Stimulated activated CD4-positive, alpha-beta T cell treated with anti-CD3 and anti-CD28 coated beads, Interleukin-15, amount 100 ng/mL, for 24 hours (primary cell): ENCODE data around the gene CHMP1B.
"Not testable (repeated sequence)": the region's sequence is repeated elsewhere in the genome, so short reads cannot be mapped to it uniquely, and the experiment has no call there.

Experiments used
- DNase-seq: peaks from one replicate; pipeline ENCODE4 v3.0.0-alpha.2; 2020

The CHMP1B gene

GRCh38 chr18:11872479-11873136 lies 21.4 kb downstream of the CHMP1B start:
- no peak for DNase-seq

- DNase-seq: no peak
Measured at GRCh38 chr18:11873670-11874340, 22.6 kb downstream of the CHMP1B start.

- DNase-seq: no peak
Measured at GRCh38 chr18:11874676-11875075, 23.5 kb downstream of the CHMP1B start.

- no peak for DNase-seq
Measured at GRCh38 chr18:11877497-11878135, 26.4 kb downstream of the CHMP1B start.

GRCh38 chr18:11880586-11881304 lies 29.5 kb downstream of the CHMP1B start:
- no peak for DNase-seq

GRCh38 chr18:11882636-11883035 lies 31.4 kb downstream of the CHMP1B start:
- DNase-seq: no peak

GRCh38 chr18:11883153-11883552 lies 31.9 kb downstream of the CHMP1B start:
- DNase-seq: no peak

GRCh38 chr18:11884396-11885030 lies 33.3 kb downstream of the CHMP1B start:
- DNase-seq: no peak

GRCh38 chr18:11885278-11885947 lies 34.2 kb downstream of the CHMP1B start:
- DNase-seq: no peak

GRCh38 chr18:11886577-11887110 lies 35.4 kb downstream of the CHMP1B start:
- DNase-seq: no peak

GRCh38 chr18:11887328-11888128 lies 36.3 kb downstream of the CHMP1B start:
- DNase-seq: no peak

- no peak for DNase-seq
Measured at GRCh38 chr18:11888726-11889125, 37.5 kb downstream of the CHMP1B start.

- no peak for DNase-seq
Measured at GRCh38 chr18:11889284-11889683, 38.1 kb downstream of the CHMP1B start.

GRCh38 chr18:11891737-11892136 lies 40.5 kb downstream of the CHMP1B start:
- no peak for DNase-seq

GRCh38 chr18:11892438-11892837 lies 41.2 kb downstream of the CHMP1B start:
- DNase-seq: not testable (repeated sequence)

- DNase-seq: no peak
Measured at GRCh38 chr18:11897781-11898180, 46.6 kb downstream of the CHMP1B start.

- no peak for DNase-seq
Measured at GRCh38 chr18:11899063-11899462, 47.9 kb downstream of the CHMP1B start.

GRCh38 chr18:11901826-11902438 lies 50.7 kb downstream of the CHMP1B start:
- no peak for DNase-seq

- DNase-seq: no peak
Measured at GRCh38 chr18:11902522-11903292, 51.5 kb downstream of the CHMP1B start.
